Fibroblast of lung (primary cell): ENCODE measurements around the gene CALY. TPM values are rescaled to one million over a fixed set of nuclear protein-coding genes. Genes with fewer than 3 reads are reported as not detected.
A peak's percentile ranks its signal among the peaks of the same experiment; 100 is the strongest.

Source experiments
- DNase-seq, 2 donors: peaks; one replicate each; pipeline versions ENCODE4 v3.0.0 to v3.0.0-alpha.2; 2010; ENCODE audit warnings: low read depth in 2 of 2
- H2AFZ ChIP-seq: 2 replicates; pipeline ENCODE4 v1.5.1; 2012; ENCODE audit warnings: low read length, control low read depth, inconsistent platforms
- H3K27ac ChIP-seq: 2 replicates; pipeline ENCODE4 v1.5.1; 2011; ENCODE audit warnings: low read length, control low read depth; ENCODE audit not compliant: insufficient read depth
- H3K27me3 ChIP-seq: 2 replicates; pipeline ENCODE4 v1.5.1; 2011; ENCODE audit warnings: mild to moderate bottlenecking, low read length; ENCODE audit not compliant: control insufficient read depth, insufficient read depth
- H3K36me3 ChIP-seq: 2 replicates; pipeline ENCODE4 v1.5.1; 2011; ENCODE audit warnings: low read length; ENCODE audit not compliant: control insufficient read depth, insufficient read depth
- H3K4me1 ChIP-seq: 2 replicates; pipeline ENCODE4 v1.5.1; 2011; ENCODE audit warnings: low read length; ENCODE audit not compliant: control insufficient read depth, insufficient read depth; ENCODE audit errors: extremely low read depth
- H3K4me2 ChIP-seq: 2 replicates; pipeline ENCODE4 v1.5.1; 2011; ENCODE audit warnings: low read length, control low read depth; ENCODE audit not compliant: insufficient read depth; ENCODE audit errors: extremely low read depth
- H3K4me3 ChIP-seq, 4 experiments: fragments of 200-600 bp in 1 of 4; sonication (generic) in 1 of 4; replicated peaks in 1 of 4; 2 replicates each; pipeline ENCODE4 v1.5.1; 2011 to 2016; ENCODE audit warnings: low read length in 4 of 4, low read depth in 3 of 4, mild to moderate bottlenecking in 3 of 4, control low read depth in 2 of 4, inconsistent platforms in 1 of 4, mixed read lengths in 1 of 4; ENCODE audit not compliant: insufficient read depth in 1 of 4; ENCODE audit errors: control extremely low read depth in 1 of 4
- H3K79me2 ChIP-seq: 2 replicates; pipeline ENCODE4 v1.5.1; 2012; ENCODE audit warnings: mild to moderate bottlenecking, low read length, inconsistent platforms; ENCODE audit not compliant: control insufficient read depth, insufficient read depth
- H3K9ac ChIP-seq: 2 replicates; pipeline ENCODE4 v1.5.1; 2011; ENCODE audit warnings: mild to moderate bottlenecking, low read length, control low read depth; ENCODE audit not compliant: insufficient read depth
- H3K9me3 ChIP-seq: 2 replicates; pipeline ENCODE4 v1.5.1; 2012; ENCODE audit warnings: low read depth, low read length; ENCODE audit not compliant: control insufficient read depth, insufficient read depth
- H4K20me1 ChIP-seq: 2 replicates; pipeline ENCODE4 v1.5.1; 2011; ENCODE audit warnings: low read length; ENCODE audit not compliant: control insufficient read depth, insufficient read depth; ENCODE audit errors: extremely low read depth
- CTCF ChIP-seq, 2 donors: IDR thresholded peaks in 1 of 2; conservative IDR thresholded peaks in 1 of 2; 1 replicate in 1 of 2; 2 replicates in 1 of 2; pipeline ENCODE4 v1.5.1; 2011 to 2012; ENCODE audit warnings: low read length in 2 of 2, control low read depth in 1 of 2, inconsistent platforms in 1 of 2, low read depth in 1 of 2, mild to moderate bottlenecking in 1 of 2
- EZH2 ChIP-seq: IDR thresholded peaks from 2 replicates; pipeline ENCODE4 v1.5.1; 2012; ENCODE audit warnings: low read length, control low read depth, mild to moderate bottlenecking; ENCODE audit errors: missing control alignments
- polyA plus RNA-seq, 2 donors: library from polyadenylated mRNA; depleted of rRNA in 1 of 2; stranded (reverse) in 1 of 2; unstranded in 1 of 2; fragments of >200 nt; gene quantifications; 2 replicates each; pipeline ENCODE4 v1.2.1, GENCODE V29; 2011 to 2012; ENCODE audit warnings: missing spikeins in 1 of 2
- total RNA-seq: library from RNA; depleted of rRNA; stranded (reverse); fragments of >200 nt; gene quantifications from 2 replicates; pipeline ENCODE4 v1.2.1, GENCODE V29; 2014

Gene CALY
- total and polyA plus RNA-seq, 2 donors (not counting 1 experiment from before 2014, with no cell fraction given), result not detected

- TF ChIP-seq CTCF (conservative IDR thresholded peaks at IDR 0.05 in 1 of 2, IDR thresholded peaks at IDR 0.05 in 1 of 2; ENCODE audit: low read depth in 1 of 2, low read length in 2 of 2) (no peak), EZH2 (no peak)
- DNase-seq, result peak; percentile 52 to 55
- H3K27me3 ChIP-seq, result peaks cover 20% of the 10 kb centered on the region
- no peaks in the 10 kb centered on the region for H3K36me3 ChIP-seq
- no peaks in the 10 kb centered on the region for H3K79me2 ChIP-seq
- peak overlapping the region; percentile 44 for H3K4me2 ChIP-seq
- H2AFZ ChIP-seq, result no peak overlapping the region
- H3K4me3 ChIP-seq, result no peak overlapping the region
- no peaks in the 10 kb centered on the region for H3K9me3 ChIP-seq
- H3K27ac ChIP-seq, result no peak overlapping the region
- no peaks in the 10 kb centered on the region for H4K20me1 ChIP-seq
- H3K4me1 ChIP-seq, result peaks cover 9% of the 10 kb centered on the region
- H3K9ac ChIP-seq, result no peak overlapping the region
These were observed 9.7 kb downstream of the CALY start for GRCh38 chr10:133326745-133327650.

DNA sequence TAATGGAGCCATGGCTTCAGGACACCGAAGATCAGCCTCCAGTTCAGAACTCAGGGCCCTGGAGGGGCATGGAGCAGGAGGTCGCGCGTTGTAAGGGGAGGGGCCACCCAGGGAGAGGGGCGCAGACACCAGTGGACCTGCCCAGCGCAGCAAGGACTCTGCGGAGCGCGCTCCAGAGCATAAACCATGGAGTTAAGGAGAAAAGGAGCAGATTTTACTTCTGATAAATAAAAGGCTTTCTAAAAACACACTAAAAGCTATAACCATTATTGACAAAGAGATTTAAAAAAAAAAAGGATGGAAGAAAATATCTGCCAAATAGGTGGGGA is 10.5 kb downstream of the CALY start:
- H3K79me2 ChIP-seq, result no peaks in the 10 kb centered on the region
- H4K20me1 ChIP-seq, result no peaks in the 10 kb centered on the region
- no peak for DNase-seq
- peaks cover 9% of the 10 kb centered on the region for H3K4me1 ChIP-seq
- H3K9ac ChIP-seq, result no peak overlapping the region
- H3K4me2 ChIP-seq, result peak overlapping the region; percentile 44
- TF ChIP-seq EZH2 (peak; percentile 80), CTCF (conservative IDR thresholded peaks at IDR 0.05 in 1 of 2, IDR thresholded peaks at IDR 0.05 in 1 of 2; ENCODE audit: low read depth in 1 of 2, low read length in 2 of 2) (no peak)
- no peaks in the 10 kb centered on the region for H3K36me3 ChIP-seq
- H3K27me3 ChIP-seq, result peaks cover 18% of the 10 kb centered on the region
- no peak overlapping the region for H2AFZ ChIP-seq
- no peak overlapping the region for H3K27ac ChIP-seq
- H3K9me3 ChIP-seq, result no peaks in the 10 kb centered on the region
- H3K4me3 ChIP-seq, result peak overlapping the region in 2 of 4 experiments; percentile 24 to 50

DNA sequence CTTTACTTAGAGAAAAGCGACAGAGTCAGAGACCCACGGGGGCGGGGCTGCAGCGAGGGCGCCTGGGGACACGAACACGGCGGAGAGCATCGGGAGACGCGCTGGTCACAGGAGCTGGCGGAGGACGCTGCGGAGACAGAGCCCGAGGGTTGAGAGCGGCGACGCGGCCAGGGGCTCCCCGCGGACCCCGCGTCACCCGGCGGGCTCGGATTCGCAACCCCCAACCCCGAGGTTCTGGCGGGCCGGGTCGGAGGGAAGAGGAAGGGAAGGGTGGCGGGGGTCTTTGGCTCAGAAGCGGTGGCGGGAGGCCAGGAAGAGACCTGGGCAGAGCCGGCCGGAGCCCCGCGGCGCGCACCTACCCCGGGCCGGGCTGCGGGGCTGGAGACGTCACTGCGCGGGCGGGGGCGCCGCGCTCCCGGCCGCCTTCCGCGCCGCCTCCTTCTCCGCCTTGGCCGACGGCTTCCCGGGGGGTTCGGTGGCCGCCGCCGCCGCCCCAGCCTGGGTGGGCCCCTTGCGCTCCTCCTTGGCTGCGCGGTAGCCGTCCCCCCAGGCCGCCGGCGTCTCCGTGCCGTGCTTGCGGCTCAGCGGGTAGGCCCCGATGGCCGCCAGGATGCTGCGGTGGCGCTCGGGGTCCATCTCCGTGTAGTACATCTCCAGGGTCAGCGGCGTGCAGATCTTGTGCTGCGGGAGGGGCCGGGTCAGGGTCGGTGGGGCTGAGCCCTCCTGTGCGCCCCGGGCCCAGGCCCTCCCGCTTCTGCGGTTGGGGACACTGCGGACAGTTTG is 11.1 kb downstream of the CALY start:
- Histone ChIP-seq H3K9ac (peak overlapping the region; percentile 37), H3K36me3 (no peaks in the 10 kb centered on the region), H4K20me1 (no peaks in the 10 kb centered on the region), H3K79me2 (no peaks in the 10 kb centered on the region), H3K4me2 (peak overlapping the region; percentile 51), H3K4me1 (peaks cover 9% of the 10 kb centered on the region), H3K9me3 (no peaks in the 10 kb centered on the region), H3K27ac (no peak overlapping the region), H3K27me3 (peaks cover 13% of the 10 kb centered on the region), H3K4me3 (peak overlapping the region; percentile 23 to 50 (median 30)), H2AFZ (peak overlapping the region; percentile 30)
- TF ChIP-seq EZH2 (peak; percentile 94), CTCF (conservative IDR thresholded peaks at IDR 0.05 in 1 of 2, IDR thresholded peaks at IDR 0.05 in 1 of 2; ENCODE audit: low read depth in 1 of 2, low read length in 2 of 2) (no peak)
- DNase-seq, result no peak
